SK-N-MC (cell line): Measurements from ENCODE around the gene FCGBP.
"Not testable (repeated sequence)": the region's sequence is repeated elsewhere in the genome, so short reads cannot be mapped to it uniquely, and the experiment has no call there.

Experiments used
- DNase-seq: peaks from one replicate; pipeline ENCODE4 v3.0.0-alpha.2; 2011; ENCODE audit warnings: low read depth, low spot score
- H3K27ac ChIP-seq: fragments of 200-600 bp; sonication (generic); 2 replicates; pipeline ENCODE4 v1.5.1; 2016; ENCODE audit warnings: mixed run types
- H3K36me3 ChIP-seq: fragments of 200-600 bp; sonication (generic); 2 replicates; pipeline ENCODE4 v1.6.1; 2017; ENCODE audit warnings: antibody characterized with exemption, low read length, mixed read lengths; ENCODE audit not compliant: insufficient read depth
- H3K4me3 ChIP-seq: fragments of 200-600 bp; sonication (generic); 2 replicates; pipeline ENCODE4 v1.5.1; 2016
- H3K9ac ChIP-seq: fragments of 200-600 bp; sonication (generic); 2 replicates; pipeline ENCODE4 v1.8.0; 2017; ENCODE audit warnings: mixed run types, mixed read lengths; ENCODE audit not compliant: insufficient read length
- H3K9me3 ChIP-seq: fragments of 200-600 bp; sonication (generic); 2 replicates; pipeline ENCODE4 v1.6.1; 2017; ENCODE audit warnings: low read depth, mild to moderate bottlenecking, antibody characterized with exemption, low read length, moderate library complexity, mixed read lengths
- EZH2 ChIP-seq: fragments of 200-600 bp; sonication (generic); IDR thresholded peaks from one replicate; pipeline ENCODE4 v1.6.1; 2017; ENCODE audit warnings: antibody characterized with exemption
- FOXP2 ChIP-seq: optimal IDR thresholded peaks from 2 replicates; pipeline ENCODE3; 2011; ENCODE audit warnings: mild to moderate bottlenecking, moderate library complexity; ENCODE audit not compliant: insufficient read depth; ENCODE audit errors: extremely low read length, control extremely low read depth
- POLR2AphosphoS5 ChIP-seq: IDR thresholded peaks from 2 replicates; pipeline ENCODE4 v1.6.1; 2012; ENCODE audit warnings: mild to moderate bottlenecking, low read depth, low read length, borderline replicate concordance

Gene FCGBP

DNA sequence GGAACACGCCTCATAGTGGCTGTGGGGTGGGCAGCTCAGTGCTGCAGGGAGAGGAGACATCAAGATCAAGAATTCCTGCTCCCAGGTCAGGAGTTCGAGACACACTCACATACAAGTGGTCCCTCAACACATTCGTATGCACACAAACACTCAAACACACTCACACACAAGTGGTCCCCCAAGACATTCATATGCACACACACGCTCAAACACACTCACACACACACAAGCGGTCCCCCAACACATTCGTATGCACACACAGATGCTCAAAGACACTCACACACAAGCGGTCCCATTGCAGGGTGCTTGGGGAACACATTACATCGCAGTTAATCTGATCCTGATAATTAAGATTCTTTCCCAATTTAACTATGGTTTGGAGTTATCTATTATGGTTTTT is 28.2 kb downstream of the FCGBP start:
- no peak for DNase-seq
- Histone ChIP-seq H3K4me3 (no peak overlapping the region), H3K9me3 (no peaks in the 10 kb centered on the region), H3K36me3 (no peaks in the 10 kb centered on the region), H3K27ac (no peak overlapping the region), H3K9ac (no peak overlapping the region)
- TF ChIP-seq POLR2AphosphoS5 (no peak), FOXP2 (no peak), EZH2 (no peak)

- DNase-seq, result not testable (repeated sequence)
These were observed 30.8 kb downstream of the FCGBP start for GRCh38 chr19:39903486-39904091.

DNA sequence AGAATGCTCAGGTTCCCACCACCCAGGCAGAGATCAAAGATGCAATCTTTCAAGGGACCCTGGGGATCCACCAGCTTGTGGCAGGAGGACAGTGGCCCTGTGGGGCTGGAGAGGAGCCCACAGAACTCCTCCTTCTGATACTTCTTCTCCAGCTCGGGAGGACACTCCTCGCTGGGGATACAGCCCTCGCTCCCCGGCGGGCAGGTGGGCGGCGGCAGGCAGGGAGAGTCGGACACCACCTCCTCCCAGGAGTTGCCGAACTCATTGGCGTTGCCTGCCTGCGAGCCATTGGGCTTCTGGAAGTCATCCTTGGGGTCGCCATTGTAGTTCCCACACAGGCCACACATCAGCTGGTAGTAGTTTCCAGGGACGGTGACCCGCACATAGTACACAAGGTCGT is 32.1 kb downstream of the FCGBP start:
- H3K4me3 ChIP-seq, H3K9ac ChIP-seq, H3K27ac ChIP-seq, H3K36me3 ChIP-seq, DNase-seq, H3K9me3 ChIP-seq: not testable (repeated sequence)

More at GRCh38 chr19:39903486-39904091, 30.8 kb downstream of the FCGBP start:
- not testable (repeated sequence) for H3K9me3 ChIP-seq, H3K27ac ChIP-seq, H3K4me3 ChIP-seq, H3K36me3 ChIP-seq, H3K9ac ChIP-seq

- not testable (repeated sequence) for H3K9me3 ChIP-seq, H3K4me3 ChIP-seq
These were observed 32.8 kb downstream of the FCGBP start for GRCh38 chr19:39901681-39902080.

GRCh38 chr19:39898858-39899257 is 35.6 kb downstream of the FCGBP start:
- DNase-seq, H3K9ac ChIP-seq, H3K36me3 ChIP-seq, H3K4me3 ChIP-seq, H3K9me3 ChIP-seq, H3K27ac ChIP-seq: not testable (repeated sequence)

More at GRCh38 chr19:39901681-39902080, 32.8 kb downstream of the FCGBP start:
- H3K9ac ChIP-seq, H3K27ac ChIP-seq, H3K36me3 ChIP-seq, DNase-seq: not testable (repeated sequence)

DNA sequence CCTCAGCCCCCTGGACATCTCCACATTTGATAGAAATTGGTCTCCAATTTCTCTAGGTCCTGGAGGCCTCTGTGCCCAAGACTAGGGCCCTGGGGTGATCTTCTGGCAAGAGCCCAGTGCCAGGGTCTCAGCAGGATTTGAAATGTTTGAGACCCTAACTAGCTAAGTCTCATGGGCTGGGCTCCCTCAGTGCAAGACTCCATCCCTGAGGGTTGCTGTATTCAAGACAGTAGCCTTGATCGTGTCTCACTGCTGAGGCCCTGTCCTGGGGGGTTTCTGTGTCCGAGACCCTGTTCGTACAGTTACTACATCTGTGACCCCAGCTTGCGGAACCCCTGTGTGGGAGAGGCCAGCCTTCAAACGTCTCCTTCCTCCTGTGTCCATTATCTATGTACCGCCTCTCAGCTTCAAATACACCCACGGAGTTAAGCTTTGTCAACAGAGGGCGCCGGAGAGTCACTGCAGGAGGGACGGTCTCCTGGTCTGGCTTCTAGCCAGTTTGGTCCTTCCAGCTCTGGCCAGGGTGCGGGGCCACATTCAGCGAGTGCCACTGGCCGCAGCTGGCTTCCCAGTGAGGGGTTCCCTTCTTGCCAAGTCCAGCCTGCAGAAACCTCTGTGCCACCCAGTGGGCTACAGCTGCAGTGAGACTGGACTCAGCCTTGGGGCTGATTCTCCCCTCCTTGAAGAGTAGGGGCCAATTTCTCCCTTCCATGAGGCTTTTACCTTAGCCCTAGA is 36.8 kb downstream of the FCGBP start:
- H3K36me3 ChIP-seq, DNase-seq, H3K9me3 ChIP-seq, H3K4me3 ChIP-seq, H3K27ac ChIP-seq, H3K9ac ChIP-seq: not testable (repeated sequence)

DNA sequence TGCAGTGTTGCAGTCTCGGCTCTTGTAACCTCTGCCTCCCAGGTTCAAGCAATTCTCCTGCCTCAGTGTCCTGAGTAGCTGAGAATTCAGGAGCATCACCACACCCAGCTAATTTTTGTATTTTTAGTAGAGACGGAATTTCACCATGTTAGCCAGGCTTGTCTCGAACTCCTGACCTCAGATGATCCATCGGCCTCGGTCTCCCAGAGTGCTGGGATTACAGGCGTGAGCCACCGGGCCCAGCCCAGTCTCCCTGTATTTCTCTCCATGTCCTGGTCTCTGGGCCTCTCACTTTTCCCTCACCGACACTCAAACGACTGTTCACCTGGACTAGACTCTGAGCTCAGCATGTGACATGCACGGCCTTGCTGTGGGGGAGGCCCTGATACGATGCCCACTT is 39.3 kb downstream of the FCGBP start:
- not testable (repeated sequence) for H3K9me3 ChIP-seq, H3K36me3 ChIP-seq, DNase-seq, H3K27ac ChIP-seq, H3K4me3 ChIP-seq, H3K9ac ChIP-seq

- H3K27ac ChIP-seq, H3K4me3 ChIP-seq, H3K9ac ChIP-seq, H3K9me3 ChIP-seq, DNase-seq, H3K36me3 ChIP-seq: not testable (repeated sequence)
These were observed 40.2 kb downstream of the FCGBP start for GRCh38 chr19:39894236-39894606.

DNA sequence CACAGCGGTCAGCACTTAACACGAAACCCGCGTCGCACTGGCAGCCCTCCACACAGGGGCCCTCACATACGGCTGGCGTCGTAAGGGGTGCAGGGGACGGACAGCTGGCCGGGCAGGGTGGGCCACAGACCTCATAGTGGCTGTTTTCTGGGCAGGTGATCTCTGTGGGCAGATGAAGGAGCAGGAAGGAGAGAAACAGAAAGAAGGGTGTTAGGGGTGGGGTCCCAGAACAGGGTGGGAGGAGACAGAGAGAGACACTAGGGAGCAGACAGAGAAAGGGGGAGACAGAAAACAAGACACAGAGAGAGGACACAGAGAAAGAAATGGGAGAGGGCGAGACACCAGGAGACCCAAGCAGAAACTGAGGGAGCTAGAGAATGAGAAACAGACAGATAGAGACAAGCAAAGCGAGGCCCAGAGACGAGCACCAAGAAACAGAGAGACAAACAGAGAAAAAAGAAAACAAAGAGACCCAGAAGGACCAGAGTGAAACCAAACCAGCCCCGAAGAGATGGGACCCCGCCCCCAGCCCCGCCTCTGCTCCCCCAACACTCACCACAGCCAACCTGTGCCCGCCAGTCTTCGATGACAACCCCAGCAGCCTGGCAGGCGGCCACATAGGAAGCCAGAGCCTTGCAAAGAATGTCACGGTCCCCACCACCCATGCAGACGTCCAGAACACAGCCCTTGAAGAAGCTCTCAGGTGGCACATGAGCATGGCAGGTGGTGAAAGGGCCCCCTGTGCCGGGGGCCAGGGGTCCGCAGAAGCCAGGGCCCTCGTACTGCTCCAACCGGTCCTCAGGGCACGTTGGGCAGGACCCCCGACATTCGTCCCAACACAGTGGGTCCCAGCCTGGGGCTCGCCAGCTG is 40.8 kb downstream of the FCGBP start:
- not testable (repeated sequence) for H3K27ac ChIP-seq, H3K9ac ChIP-seq, H3K36me3 ChIP-seq, DNase-seq, H3K9me3 ChIP-seq, H3K4me3 ChIP-seq

DNA sequence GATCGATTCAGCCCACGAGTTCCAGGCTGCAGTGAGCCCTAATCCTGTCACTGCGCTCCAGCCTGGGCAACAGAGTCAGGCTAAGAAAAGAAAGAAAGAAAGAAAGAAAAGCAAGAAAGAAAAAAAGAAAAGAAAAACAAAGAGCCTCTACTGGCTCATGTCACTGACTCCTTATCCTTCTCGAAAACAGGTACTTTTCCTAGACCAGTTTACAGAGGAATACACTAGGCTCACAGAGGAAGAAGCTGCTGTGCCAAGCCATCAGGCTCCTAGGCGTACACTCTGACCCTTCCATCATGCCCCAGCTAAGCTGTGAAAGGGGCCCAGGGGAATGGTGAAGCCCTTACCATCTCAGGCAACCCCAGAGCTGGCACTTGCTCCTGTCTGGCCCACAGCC is 41.9 kb downstream of the FCGBP start:
- not testable (repeated sequence) for DNase-seq, H3K9ac ChIP-seq, H3K4me3 ChIP-seq, H3K27ac ChIP-seq, H3K36me3 ChIP-seq, H3K9me3 ChIP-seq

DNA sequence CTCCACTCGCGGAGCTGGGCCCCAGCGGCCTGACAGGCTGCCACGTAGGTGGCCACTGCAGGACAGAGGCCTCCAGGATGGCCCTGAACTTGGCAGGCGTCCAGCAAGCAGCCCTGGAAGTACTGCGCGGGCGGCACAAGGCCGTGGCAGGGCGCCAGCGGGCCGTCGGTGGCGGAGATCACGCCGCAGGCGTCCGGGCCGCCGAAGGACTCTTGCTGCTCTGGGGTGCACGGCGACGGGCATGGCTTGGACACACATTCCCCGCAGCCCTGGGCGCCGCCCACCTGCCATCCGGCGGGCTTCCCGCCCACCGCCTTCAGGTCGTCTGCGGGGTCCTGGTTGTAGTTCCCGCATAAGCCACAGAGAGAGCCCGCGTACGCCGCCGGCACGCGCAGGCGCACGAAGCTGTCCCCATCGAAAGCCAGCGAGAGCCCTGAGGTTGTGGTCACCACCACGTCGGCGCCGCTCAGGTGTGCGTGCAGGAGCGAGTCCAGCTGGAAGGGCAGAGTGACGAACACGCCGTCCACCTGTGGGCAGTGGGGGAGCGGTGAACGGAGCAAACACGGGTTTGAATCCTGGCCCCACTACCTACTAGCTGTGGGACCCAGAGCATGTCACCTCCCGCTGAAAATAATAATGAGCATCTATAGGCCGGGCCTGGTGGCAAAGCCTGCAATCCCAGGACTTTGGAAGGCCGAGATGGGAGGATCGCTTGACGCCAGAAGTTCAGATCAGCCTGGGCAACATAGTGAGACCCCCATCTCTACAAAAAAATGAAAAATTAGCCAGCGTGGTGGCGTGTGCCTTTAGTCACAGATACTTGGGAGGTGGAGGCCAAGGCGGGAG is 42.6 kb downstream of the FCGBP start:
- H3K9me3 ChIP-seq, DNase-seq, H3K4me3 ChIP-seq, H3K36me3 ChIP-seq, H3K9ac ChIP-seq, H3K27ac ChIP-seq: not testable (repeated sequence)
